T-helper 17 cell (primary cell): ENCODE measurements around the gene C2CD4A. TPM values are rescaled to one million over a fixed set of nuclear protein-coding genes. Genes with fewer than 3 reads are reported as not detected.

Experiments used
- ATAC-seq: fragments of 150-1000 bp; cut with Tn5 transposase; 2 replicates; pipeline ENCODE4 v1.10.0; 2021; ENCODE audit warnings: mild to moderate bottlenecking, moderate library complexity
- DNase-seq, 3 donors: peaks; one replicate each; pipeline versions ENCODE4 v3.0.0 to v3.0.0-alpha.2; 2020 to 2021
- H3K9me3 ChIP-seq: one replicate; pipeline ENCODE4 v1.7.0; 2013; ENCODE audit warnings: low read length, mild to moderate bottlenecking; ENCODE audit not compliant: control insufficient read depth, poor library complexity, severe bottlenecking
- H3K27ac Mint-ChIP-seq: one replicate; pipeline ENCODE4 v1.8.0; 2022; ENCODE audit warnings: mild to moderate bottlenecking, moderate library complexity, mixed read lengths
- H3K27me3 Mint-ChIP-seq: one replicate; pipeline ENCODE4 v1.8.0; 2022; ENCODE audit warnings: mixed read lengths
- H3K36me3 Mint-ChIP-seq: one replicate; pipeline ENCODE4 v1.8.0; 2022; ENCODE audit warnings: low read depth, mixed read lengths
- H3K4me1 Mint-ChIP-seq: one replicate; pipeline ENCODE4 v1.8.0; 2022; ENCODE audit warnings: mild to moderate bottlenecking, mixed read lengths
- H3K4me3 Mint-ChIP-seq: one replicate; pipeline ENCODE4 v1.8.0; 2022; ENCODE audit warnings: mild to moderate bottlenecking, moderate library complexity, mixed read lengths
- total RNA-seq, 4 donors: library from RNA in 2 of 4; stranded (reverse) in 2 of 4; gene quantifications; one replicate each; pipeline ENCODE4 v1.2.3 and lab custom pipeline; 2022 to 2026

The C2CD4A gene
- total RNA-seq, 2 donors from 2014 or later = 0.60 to 0.65 TPM

GRCh38 chr15:62051166-62051565, 15.6 kb upstream of the C2CD4A start:
- peak overlapping the region; percentile 24 for H3K27ac Mint-ChIP-seq
- H3K36me3 Mint-ChIP-seq = no peaks in the 10 kb centered on the region
- no peak for DNase-seq
- H3K4me3 Mint-ChIP-seq = no peak overlapping the region
- H3K27me3 Mint-ChIP-seq = no peaks in the 10 kb centered on the region
- peaks cover 35% of the 10 kb centered on the region for H3K4me1 Mint-ChIP-seq
- no peaks in the 10 kb centered on the region for H3K9me3 ChIP-seq
- no peak for ATAC-seq

- peaks cover 2% of the 10 kb centered on the region for H3K36me3 Mint-ChIP-seq
- ATAC-seq = no peak
- H3K4me1 Mint-ChIP-seq = peaks cover 32% of the 10 kb centered on the region
- H3K9me3 ChIP-seq = no peaks in the 10 kb centered on the region
- no peak overlapping the region for H3K4me3 Mint-ChIP-seq
- no peak for DNase-seq
- no peaks in the 10 kb centered on the region for H3K27me3 Mint-ChIP-seq
- H3K27ac Mint-ChIP-seq = peak overlapping the region; percentile 49
Measured at GRCh38 chr15:62052713-62053112, 14.1 kb upstream of the C2CD4A start.

- peaks cover 2% of the 10 kb centered on the region for H3K36me3 Mint-ChIP-seq
- ATAC-seq = no peak
- H3K4me3 Mint-ChIP-seq = no peak overlapping the region
- H3K9me3 ChIP-seq = no peaks in the 10 kb centered on the region
- peak overlapping the region; percentile 49 for H3K27ac Mint-ChIP-seq
- DNase-seq = no peak
- peaks cover 37% of the 10 kb centered on the region for H3K4me1 Mint-ChIP-seq
- no peaks in the 10 kb centered on the region for H3K27me3 Mint-ChIP-seq
Measured at GRCh38 chr15:62053439-62054085, 13.2 kb upstream of the C2CD4A start.

GRCh38 chr15:62054979-62055378, 11.8 kb upstream of the C2CD4A start:
- peaks cover 39% of the 10 kb centered on the region for H3K4me1 Mint-ChIP-seq
- peak overlapping the region; percentile 79 for H3K27ac Mint-ChIP-seq

DNA sequence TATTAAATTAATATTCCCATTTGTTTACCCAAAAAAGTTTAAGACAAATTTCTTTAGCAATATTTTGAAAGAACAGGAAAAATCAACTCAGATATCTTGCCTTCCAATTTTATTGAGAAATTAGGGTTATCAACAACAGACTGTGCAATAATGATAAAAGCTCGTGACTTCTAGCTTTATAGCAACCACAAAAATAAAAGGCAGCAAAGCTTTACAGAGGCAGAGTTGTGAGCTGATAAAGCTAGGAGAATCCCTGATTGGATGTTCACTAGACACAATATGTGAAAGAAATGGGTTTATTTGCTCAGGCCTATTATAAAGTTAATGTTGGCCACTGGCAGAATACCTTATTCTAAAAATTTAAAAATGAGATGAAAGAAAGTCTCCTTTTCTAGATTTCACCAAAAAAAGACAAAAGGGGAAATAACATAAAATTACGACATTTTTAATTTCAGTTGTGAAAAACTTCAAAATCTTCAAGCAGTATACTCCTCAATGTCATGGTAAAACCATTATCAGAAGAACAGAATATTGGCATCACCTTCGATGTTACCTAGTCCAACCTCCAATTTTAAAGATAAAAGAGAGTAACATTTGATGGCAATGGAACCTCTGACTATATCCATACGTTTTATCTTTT, 9.3 kb upstream of the C2CD4A start:
- peaks cover 5% of the 10 kb centered on the region for H3K36me3 Mint-ChIP-seq
- H3K4me1 Mint-ChIP-seq = peaks cover 47% of the 10 kb centered on the region
- H3K4me3 Mint-ChIP-seq = no peak overlapping the region
- ATAC-seq (no peak), DNase-seq (no peak)
- H3K27me3 Mint-ChIP-seq = no peaks in the 10 kb centered on the region
- H3K27ac Mint-ChIP-seq = peak overlapping the region; percentile 87
- H3K9me3 ChIP-seq = no peaks in the 10 kb centered on the region

More at GRCh38 chr15:62054979-62055378, 11.8 kb upstream of the C2CD4A start:
- DNase-seq (no peak), ATAC-seq (no peak)
- Mint-ChIP-seq H3K27me3 (no peaks in the 10 kb centered on the region), H3K4me3 (no peak overlapping the region), H3K36me3 (peaks cover 5% of the 10 kb centered on the region)
- H3K9me3 ChIP-seq = no peaks in the 10 kb centered on the region

- Mint-ChIP-seq H3K4me1 (peaks cover 47% of the 10 kb centered on the region), H3K27ac (peak overlapping the region; percentile 98)
Measured at GRCh38 chr15:62058327-62059028, 8.3 kb upstream of the C2CD4A start.

GRCh38 chr15:62059108-62059815, 7.5 kb upstream of the C2CD4A start:
- H3K4me3 Mint-ChIP-seq = peak overlapping the region; percentile 98
- H3K27me3 Mint-ChIP-seq = no peaks in the 10 kb centered on the region
- no peak for DNase-seq
- H3K9me3 ChIP-seq = no peaks in the 10 kb centered on the region
- peak overlapping the region; percentile 98 for H3K27ac Mint-ChIP-seq
- peaks cover 41% of the 10 kb centered on the region for H3K4me1 Mint-ChIP-seq
- H3K36me3 Mint-ChIP-seq = peaks cover 5% of the 10 kb centered on the region
- ATAC-seq = no peak

More at GRCh38 chr15:62058327-62059028, 8.3 kb upstream of the C2CD4A start:
- DNase-seq = no peak
- no peak for ATAC-seq
- H3K36me3 Mint-ChIP-seq = peaks cover 5% of the 10 kb centered on the region
- H3K4me3 Mint-ChIP-seq = peak overlapping the region; percentile 98
- no peaks in the 10 kb centered on the region for H3K9me3 ChIP-seq
- no peaks in the 10 kb centered on the region for H3K27me3 Mint-ChIP-seq

GRCh38 chr15:62059816-62060112, 7.0 kb upstream of the C2CD4A start:
- DNase-seq (peak; percentile 27 to 42 (median 42)), ATAC-seq (peak; percentile 57)
- peaks cover 5% of the 10 kb centered on the region for H3K36me3 Mint-ChIP-seq
- H3K27me3 Mint-ChIP-seq = no peaks in the 10 kb centered on the region
- peaks cover 36% of the 10 kb centered on the region for H3K4me1 Mint-ChIP-seq
- peak overlapping the region; percentile 98 for H3K4me3 Mint-ChIP-seq
- peak overlapping the region; percentile 98 for H3K27ac Mint-ChIP-seq
- no peaks in the 10 kb centered on the region for H3K9me3 ChIP-seq

GRCh38 chr15:62060113-62060895, 6.5 kb upstream of the C2CD4A start, which contains the start of gene VPS13C:
Gene VPS13C, minus strand, starts transcription at chr15:62060447. Its CDS starts 73 bp downstream, at chr15:62060374.
- Mint-ChIP-seq H3K36me3 (peaks cover 5% of the 10 kb centered on the region), H3K27ac (peak within 1 kb of the TSS; percentile 98), H3K4me1 (peaks cover 35% of the 10 kb centered on the region), H3K27me3 (no peaks in the 10 kb centered on the region), H3K4me3 (peak within 1 kb of the TSS; percentile 98)
- DNase-seq (peak; percentile 88 to 92 (median 90)), ATAC-seq (peak; percentile 86)
- H3K9me3 ChIP-seq = no peaks in the 10 kb centered on the region

- DNase-seq (no peak), ATAC-seq (peak; percentile 38)
- Mint-ChIP-seq H3K27me3 (no peaks in the 10 kb centered on the region), H3K4me3 (peak overlapping the region; percentile 98), H3K36me3 (peaks cover 5% of the 10 kb centered on the region), H3K4me1 (peaks cover 31% of the 10 kb centered on the region), H3K27ac (peak overlapping the region; percentile 98)
- H3K9me3 ChIP-seq = no peaks in the 10 kb centered on the region
Measured at GRCh38 chr15:62060896-62061280, 5.9 kb upstream of the C2CD4A start.

GRCh38 chr15:62063825-62064635, 2.7 kb upstream of the C2CD4A start:
- no peak for DNase-seq
- H3K36me3 Mint-ChIP-seq = peaks cover 3% of the 10 kb centered on the region
- no peak overlapping the region for H3K27ac Mint-ChIP-seq
- peaks cover 5% of the 10 kb centered on the region for H3K27me3 Mint-ChIP-seq
- H3K4me1 Mint-ChIP-seq = peaks cover 30% of the 10 kb centered on the region
- ATAC-seq = no peak
- H3K9me3 ChIP-seq = no peaks in the 10 kb centered on the region
- H3K4me3 Mint-ChIP-seq = no peak overlapping the region
